ENCODE results near the gene DMD.

GRCh38 chrX:31224381-31225012, 1986.9 kb downstream of the DMD start:
- TF ChIP-seq CTCF (conservative IDR thresholded peaks at IDR 0.05) (no peak), ZFX (IDR thresholded peaks at IDR 0.05) (no peak)

All from C4-2B (cell line).